Heart left ventricle (tissue), 13 donors: ENCODE measurements around the gene ZNF605.

Experiments
- POLR2A ChIP-seq, 2 donors: fragments of 450-650 bp; IDR thresholded peaks; one replicate each; pipeline ENCODE4 v1.6.1; 2017; ENCODE audit warnings: antibody characterized with exemption in 2 of 2, mild to moderate bottlenecking in 2 of 2, moderate library complexity in 2 of 2
- TF ChIP-seq, protein P1 (sequence below), 12 donors: fragments of 200-600 bp; sonication (generic) in 4 of 12; IDR thresholded peaks; one replicate each; pipeline versions ENCODE4 v1.5.0 to v1.8.0; 2018 to 2022; ENCODE audit warnings: antibody characterized with exemption in 12 of 12, mild to moderate bottlenecking in 5 of 12
- donor health status: ischemic (EF 13 %, LVEDD 7.1; RV severe dilation, severe dysfunction).
- donor health status: DM: no; HTN: yes; CAD: no.
- donor health status: DM: no; HTN: no; CAD: no.
- donor health status: ischemic (EF 25% LVEDD 6.9; RV normal size, moderate dysfunction).
- donor health status: ischemic (EF 25% LVEDD 5.7; RV mildly dilated, moderate dysfunction).
- donor health status: ischemic (EF 35%, LVEDD 5.7; RV mildly dilated, moderate dysfunction).
- donor health status: nonischemic (EF 11% LVEDD 7.7; RV severe dilation, severe dysfunction).
- donor health status: DM: yes; HTN: yes; CAD: no.
- donor health status: PGD.
- donor health status: ischemic (EF 29% LVEDD 5.4; RV normal size, mild dysfunction).
- donor health status: nonischemic (EF 23%, LVEDD 6.1; RV moderate dilation, normal function).

DNA sequence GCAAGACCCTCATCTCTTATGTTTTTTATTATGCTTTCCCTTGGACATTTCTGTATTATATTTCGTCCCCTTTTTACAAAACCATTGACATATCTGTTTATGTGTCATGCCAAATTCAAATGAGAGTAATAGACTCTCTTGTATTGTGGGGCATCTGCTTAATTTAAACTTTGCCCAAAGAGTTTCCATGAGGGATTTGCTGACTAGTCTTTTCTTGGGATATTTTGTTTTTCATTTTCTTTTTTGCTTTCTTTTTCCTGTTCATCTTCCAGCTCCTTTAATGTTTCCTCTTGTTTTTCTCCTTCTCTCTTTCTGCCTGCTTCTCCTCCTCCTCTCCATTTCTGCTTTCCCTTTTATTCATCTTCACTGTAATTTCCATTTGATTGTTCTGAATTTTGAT lies 16.3 kb upstream of the ZNF605 start:
- TF ChIP-seq POLR2A (IDR thresholded peaks at IDR 0.05), result no peak
- TF ChIP-seq, protein P1, sequence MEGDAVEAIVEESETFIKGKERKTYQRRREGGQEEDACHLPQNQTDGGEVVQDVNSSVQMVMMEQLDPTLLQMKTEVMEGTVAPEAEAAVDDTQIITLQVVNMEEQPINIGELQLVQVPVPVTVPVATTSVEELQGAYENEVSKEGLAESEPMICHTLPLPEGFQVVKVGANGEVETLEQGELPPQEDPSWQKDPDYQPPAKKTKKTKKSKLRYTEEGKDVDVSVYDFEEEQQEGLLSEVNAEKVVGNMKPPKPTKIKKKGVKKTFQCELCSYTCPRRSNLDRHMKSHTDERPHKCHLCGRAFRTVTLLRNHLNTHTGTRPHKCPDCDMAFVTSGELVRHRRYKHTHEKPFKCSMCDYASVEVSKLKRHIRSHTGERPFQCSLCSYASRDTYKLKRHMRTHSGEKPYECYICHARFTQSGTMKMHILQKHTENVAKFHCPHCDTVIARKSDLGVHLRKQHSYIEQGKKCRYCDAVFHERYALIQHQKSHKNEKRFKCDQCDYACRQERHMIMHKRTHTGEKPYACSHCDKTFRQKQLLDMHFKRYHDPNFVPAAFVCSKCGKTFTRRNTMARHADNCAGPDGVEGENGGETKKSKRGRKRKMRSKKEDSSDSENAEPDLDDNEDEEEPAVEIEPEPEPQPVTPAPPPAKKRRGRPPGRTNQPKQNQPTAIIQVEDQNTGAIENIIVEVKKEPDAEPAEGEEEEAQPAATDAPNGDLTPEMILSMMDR (IDR thresholded peaks at IDR 0.05), result no peak
